GM13977 (cell line): Measurements from ENCODE around the gene DPH6.
"Not testable (repeated sequence)": the region's sequence is repeated elsewhere in the genome, so short reads cannot be mapped to it uniquely, and the experiment has no call there.

Experiments
- DNase-seq: peaks from one replicate; pipeline ENCODE4 v3.0.0; 2012; ENCODE audit warnings: low spot score
- in situ Hi-C: fragments of 300-500 bp; cut with MboI; formaldehyde crosslinking; loops from one replicate; pipeline ENCODE4 v1.12.0; 2022; ENCODE audit warnings: low sequenced_read_pairs, low pct_unique_long_range_greater_than_20kb, mixed read lengths, inconsistent platforms; ENCODE audit not compliant: unreplicated experiment
- TF ChIP-seq, protein P1 (sequence below): IDR thresholded peaks from 2 replicates; pipeline ENCODE4 v1.5.1; 2012; ENCODE audit warnings: mild to moderate bottlenecking, control low read depth; ENCODE audit not compliant: insufficient read depth; ENCODE audit errors: extremely low read depth, missing control alignments

Gene DPH6

DNA sequence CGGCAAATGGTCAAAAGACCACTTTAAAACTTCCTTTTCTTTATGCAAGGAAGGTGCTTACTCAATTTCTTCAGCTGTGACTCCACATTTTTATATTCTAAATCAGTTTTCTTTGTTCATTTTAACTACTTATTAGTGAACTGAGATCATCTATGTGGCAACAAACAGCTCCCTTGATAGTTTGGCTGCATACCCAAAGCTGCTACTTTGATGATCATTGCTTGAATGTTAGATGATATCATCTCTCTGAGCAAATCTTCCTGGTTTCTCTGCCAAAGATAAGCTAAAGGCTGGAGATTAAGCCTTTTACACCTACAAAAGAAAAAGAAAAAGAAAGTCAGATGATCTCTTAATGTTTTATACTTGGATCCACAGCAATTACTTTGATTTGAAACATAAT, 95.5 kb downstream of the DPH6 start:
- TF ChIP-seq, protein P1, sequence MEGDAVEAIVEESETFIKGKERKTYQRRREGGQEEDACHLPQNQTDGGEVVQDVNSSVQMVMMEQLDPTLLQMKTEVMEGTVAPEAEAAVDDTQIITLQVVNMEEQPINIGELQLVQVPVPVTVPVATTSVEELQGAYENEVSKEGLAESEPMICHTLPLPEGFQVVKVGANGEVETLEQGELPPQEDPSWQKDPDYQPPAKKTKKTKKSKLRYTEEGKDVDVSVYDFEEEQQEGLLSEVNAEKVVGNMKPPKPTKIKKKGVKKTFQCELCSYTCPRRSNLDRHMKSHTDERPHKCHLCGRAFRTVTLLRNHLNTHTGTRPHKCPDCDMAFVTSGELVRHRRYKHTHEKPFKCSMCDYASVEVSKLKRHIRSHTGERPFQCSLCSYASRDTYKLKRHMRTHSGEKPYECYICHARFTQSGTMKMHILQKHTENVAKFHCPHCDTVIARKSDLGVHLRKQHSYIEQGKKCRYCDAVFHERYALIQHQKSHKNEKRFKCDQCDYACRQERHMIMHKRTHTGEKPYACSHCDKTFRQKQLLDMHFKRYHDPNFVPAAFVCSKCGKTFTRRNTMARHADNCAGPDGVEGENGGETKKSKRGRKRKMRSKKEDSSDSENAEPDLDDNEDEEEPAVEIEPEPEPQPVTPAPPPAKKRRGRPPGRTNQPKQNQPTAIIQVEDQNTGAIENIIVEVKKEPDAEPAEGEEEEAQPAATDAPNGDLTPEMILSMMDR, result no peak
- no peak for DNase-seq
- in situ Hi-C loops, result no loop called here

- DNase-seq, result no peak
- TF ChIP-seq, protein P1, result no peak
- in situ Hi-C loops, result loop anchor here (10.0 to 25.0 kb wide), 2 partner anchors 163 to 361 kb away; partner anchors contain the start of gene NANOGP8
Measured at GRCh38 chr15:35448294-35448693, 97.7 kb downstream of the DPH6 start.

- in situ Hi-C loops, result loop anchor here (10.0 to 25.0 kb wide), 2 partner anchors 161 to 359 kb away; partner anchors contain the start of gene NANOGP8
- TF ChIP-seq, protein P1, result no peak
- no peak for DNase-seq
Measured at GRCh38 chr15:35445891-35446290, 100.1 kb downstream of the DPH6 start.

- DNase-seq, result peak; percentile 45
- TF ChIP-seq, protein P1, result peak; percentile 83
- in situ Hi-C loops, result loop anchor here (10.0 to 25.0 kb wide), 2 partner anchors 160 to 357 kb away; partner anchors contain the start of gene NANOGP8
Measured at GRCh38 chr15:35444557-35445204, 101.3 kb downstream of the DPH6 start.

DNA sequence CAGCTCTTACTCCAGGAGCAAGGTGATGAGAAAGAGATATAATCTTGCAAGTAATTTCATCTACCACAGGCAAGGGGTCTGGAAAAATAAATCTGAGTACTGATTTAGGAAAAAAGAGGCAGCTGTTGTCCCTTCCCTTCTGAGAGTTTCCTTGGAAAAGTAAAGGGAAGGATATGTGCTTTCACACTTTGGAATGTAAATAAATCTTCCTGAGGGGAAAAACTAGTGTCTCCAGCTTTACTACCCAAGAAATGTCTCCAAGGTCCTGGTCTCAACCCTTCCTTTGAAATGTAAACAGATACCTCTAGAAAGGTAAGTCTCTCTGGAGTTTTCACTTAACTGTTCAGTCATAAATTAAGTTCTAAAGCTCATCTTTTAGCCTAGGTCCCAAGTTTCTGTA, 102.6 kb downstream of the DPH6 start:
- DNase-seq, result no peak
- TF ChIP-seq, protein P1, result no peak
- in situ Hi-C loops, result loop anchor here (10.0 to 25.0 kb wide), 2 partner anchors 159 to 356 kb away; partner anchors contain the start of gene NANOGP8

DNA sequence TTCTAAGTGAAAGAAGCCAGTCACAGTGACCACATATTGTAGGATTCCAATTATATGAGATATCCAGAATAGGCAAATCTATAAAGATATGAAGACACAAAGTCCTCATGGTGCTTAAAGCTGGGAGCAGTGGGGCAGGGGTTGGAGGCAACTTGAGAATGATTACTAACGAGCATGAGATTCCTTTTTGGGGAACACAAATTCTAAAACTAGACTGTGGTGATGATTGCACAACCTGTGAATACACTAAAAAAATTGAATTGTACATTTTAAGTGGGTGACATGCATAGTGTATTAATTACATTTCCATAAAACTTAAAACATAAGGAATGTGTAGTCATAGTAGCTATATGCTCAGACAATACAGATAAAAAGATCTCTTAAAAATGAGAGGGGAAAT, 103.2 kb downstream of the DPH6 start:
- in situ Hi-C loops, result loop anchor here (10.0 to 25.0 kb wide), 2 partner anchors 158 to 355 kb away; partner anchors contain the start of gene NANOGP8
- TF ChIP-seq, protein P1, result no peak
- DNase-seq, result no peak

DNA sequence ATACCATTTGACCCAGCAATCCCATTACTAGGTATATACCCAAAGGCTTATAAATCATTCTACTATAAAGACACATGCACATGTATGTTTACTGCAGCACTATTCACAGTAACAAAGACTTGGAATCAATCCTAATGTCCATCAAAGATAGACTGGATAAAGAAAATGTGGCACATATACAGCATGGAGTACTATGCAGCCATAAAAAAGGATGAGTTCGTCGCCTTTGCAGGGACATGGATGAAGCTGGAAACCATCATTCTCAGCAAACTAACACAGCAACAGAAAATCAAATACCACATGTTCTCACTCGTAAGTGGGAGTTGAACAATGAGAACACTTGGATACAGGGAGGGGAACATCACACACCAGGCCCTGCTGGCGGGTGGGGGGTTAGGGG, 104.7 kb downstream of the DPH6 start:
- not testable (repeated sequence) for DNase-seq

More for the DNA sequence above, 104.7 kb downstream of the DPH6 start:
- in situ Hi-C loops, result loop anchor here (10.0 to 25.0 kb wide), 2 partner anchors 156 to 354 kb away; partner anchors contain the start of gene NANOGP8
